H1 (cell line): ENCODE measurements around the gene PRMT3. TPM values are rescaled to one million over a fixed set of nuclear protein-coding genes. Genes with fewer than 3 reads are reported as not detected.

Experiments
- CTCF ChIA-PET: fragments of 300-600 bp; sonication (Branson Sonifier 250); formaldehyde crosslinking; loops from one replicate; lab custom pipeline; 2021; ENCODE audit not compliant: partially characterized antibody; lab: Charles Lee
- POLR2A ChIA-PET: fragments of 300-600 bp; sonication (Branson Sonifier 250); formaldehyde crosslinking; loops from one replicate; lab custom pipeline; 2021; ENCODE audit warnings: inconsistent platforms; ENCODE audit not compliant: partially characterized antibody; lab: Charles Lee
- DNase-seq, 2 experiments: peaks; one replicate each; pipeline versions ENCODE4 v3.0.0 to v3.0.0-alpha.2; 2010 to 2022; ENCODE audit warnings: low spot score in 2 of 2, low read depth in 1 of 2, mixed read lengths in 1 of 2
- FAIRE-seq: peaks from 2 replicates; lab custom pipeline; 2011; peaks lifted over from hg19 to GRCh38; lab: Jason Lieb, UNC
- H2AFZ ChIP-seq: 2 replicates; pipeline ENCODE4 v1.8.1; 2012; ENCODE audit warnings: low read length, inconsistent platforms
- H2AK5ac ChIP-seq: 2 replicates; pipeline ENCODE4 v1.6.1; 2013; ENCODE audit warnings: low read depth, low read length
- H2BK120ac ChIP-seq: replicated peaks from 2 replicates; pipeline ENCODE3; 2013; ENCODE audit warnings: low read depth, low read length, inconsistent platforms
- H2BK12ac ChIP-seq: 2 replicates; pipeline ENCODE4 v1.6.1; 2013; ENCODE audit warnings: low read depth, low read length
- H2BK15ac ChIP-seq: 2 replicates; pipeline ENCODE4 v1.6.1; 2013; ENCODE audit warnings: low read length
- H2BK20ac ChIP-seq: 2 replicates; pipeline ENCODE4 v1.6.1; 2013; ENCODE audit warnings: low read length
- H2BK5ac ChIP-seq: 2 replicates; pipeline ENCODE4 v1.6.1; 2013; ENCODE audit warnings: low read depth, low read length
- H3K14ac ChIP-seq: 2 replicates; pipeline ENCODE4 v1.6.1; 2013; ENCODE audit warnings: inconsistent platforms; ENCODE audit not compliant: insufficient read length
- H3K18ac ChIP-seq: 2 replicates; pipeline ENCODE4 v1.6.1; 2013; ENCODE audit warnings: low read length; ENCODE audit errors: extremely low read depth
- H3K23ac ChIP-seq: 2 replicates; pipeline ENCODE4 v1.6.1; 2013; ENCODE audit warnings: inconsistent platforms; ENCODE audit not compliant: insufficient read length
- H3K23me2 ChIP-seq: 2 replicates; pipeline ENCODE4 v1.6.1; 2013; ENCODE audit warnings: low read depth, low read length
- H3K27ac ChIP-seq: 2 replicates; pipeline ENCODE4 v1.6.1; 2011; ENCODE audit warnings: low read depth, low read length, inconsistent platforms
- H3K27me3 ChIP-seq, 4 experiments: replicated peaks in 1 of 4; 1 replicate in 1 of 4; 2 replicates in 3 of 4; pipeline versions ENCODE4 v1.6.1 to v1.8.1; 2011 to 2013; ENCODE audit warnings: low read length in 3 of 4, mild to moderate bottlenecking in 3 of 4, inconsistent platforms in 2 of 4, mixed read lengths in 2 of 4, moderate library complexity in 1 of 4; ENCODE audit not compliant: control insufficient read depth in 3 of 4, insufficient read depth in 3 of 4; ENCODE audit errors: extremely low read depth in 1 of 4
- H3K36me3 ChIP-seq, 4 experiments: 2 replicates each; pipeline versions ENCODE4 v1.6.1 to v1.8.1; 2011 to 2013; ENCODE audit warnings: mild to moderate bottlenecking in 4 of 4, low read length in 3 of 4, moderate library complexity in 2 of 4, control low read depth in 1 of 4, inconsistent platforms in 1 of 4; ENCODE audit not compliant: insufficient read depth in 4 of 4, control insufficient read depth in 2 of 4
- H3K4ac ChIP-seq: replicated peaks from 2 replicates; pipeline ENCODE3; 2013; ENCODE audit warnings: low read length, low read depth, mixed read lengths, inconsistent platforms; ENCODE audit not compliant: insufficient read length
- H3K4me1 ChIP-seq, 4 experiments: replicated peaks in 1 of 4; 1 replicate in 1 of 4; 2 replicates in 3 of 4; pipeline versions ENCODE4 v1.6.1 to v1.8.1; 2011 to 2013; ENCODE audit warnings: low read length in 3 of 4, inconsistent platforms in 2 of 4, mixed read lengths in 1 of 4; ENCODE audit not compliant: insufficient read depth in 4 of 4, control insufficient read depth in 3 of 4
- H3K4me2 ChIP-seq, 2 experiments: 2 replicates each; pipeline versions ENCODE4 v1.6.1 to v1.8.1; 2011 to 2013; ENCODE audit warnings: low read depth in 2 of 2, low read length in 2 of 2, control low read depth in 1 of 2, inconsistent platforms in 1 of 2, mild to moderate bottlenecking in 1 of 2; ENCODE audit not compliant: insufficient read depth in 1 of 2
- H3K4me3 ChIP-seq, 4 experiments: fragments of 200-600, 300-600 bp in 1 of 4; sonication (generic), shearing (Covaris generic), sonication (Bioruptor Twin) in 1 of 4; 2 replicates each; pipeline versions ENCODE4 v1.5.1 to v1.8.1; 2011 to 2016; ENCODE audit warnings: low read length in 4 of 4, low read depth in 3 of 4, control low read depth in 2 of 4, inconsistent platforms in 2 of 4, mild to moderate bottlenecking in 2 of 4, mixed read lengths in 1 of 4, moderate library complexity in 1 of 4; ENCODE audit not compliant: insufficient read depth in 2 of 4; ENCODE audit errors: extremely low read depth in 1 of 4
- H3K56ac ChIP-seq: replicated peaks from 2 replicates; pipeline ENCODE3; 2013; ENCODE audit warnings: low read depth, mild to moderate bottlenecking, mixed read lengths, low read length, inconsistent platforms; ENCODE audit not compliant: insufficient read length
- H3K79me1 ChIP-seq: 2 replicates; pipeline ENCODE4 v1.6.1; 2013; ENCODE audit warnings: low read depth, low read length, control low read depth
- H3K79me2 ChIP-seq, 2 experiments: 2 replicates each; pipeline versions ENCODE4 v1.6.1 to v1.8.1; 2012 to 2013; ENCODE audit warnings: low read length in 2 of 2, mild to moderate bottlenecking in 2 of 2, inconsistent platforms in 1 of 2; ENCODE audit not compliant: insufficient read depth in 2 of 2, control insufficient read depth in 1 of 2
- H3K9ac ChIP-seq, 4 experiments: replicated peaks in 1 of 4; 1 replicate in 1 of 4; 2 replicates in 3 of 4; pipeline versions ENCODE4 v1.6.1 to v1.8.1; 2011 to 2013; ENCODE audit warnings: low read depth in 3 of 4, low read length in 3 of 4, control low read depth in 2 of 4, mild to moderate bottlenecking in 2 of 4, moderate library complexity in 2 of 4, inconsistent platforms in 1 of 4; ENCODE audit errors: extremely low read depth in 1 of 4
- H3K9me3 ChIP-seq, 2 experiments: 2 replicates each; pipeline versions ENCODE4 v1.6.1 to v1.8.1; 2012 to 2013; ENCODE audit warnings: mild to moderate bottlenecking in 2 of 2, moderate library complexity in 2 of 2, control low read depth in 1 of 2, inconsistent platforms in 1 of 2, low read depth in 1 of 2, low read length in 1 of 2, mixed read lengths in 1 of 2; ENCODE audit not compliant: insufficient read depth in 2 of 2
- H4K20me1 ChIP-seq, 2 experiments: replicated peaks in 1 of 2; 2 replicates each; pipeline versions ENCODE3 to v1.8.1; 2011 to 2013; ENCODE audit warnings: inconsistent platforms in 2 of 2, low read length in 2 of 2, mild to moderate bottlenecking in 1 of 2; ENCODE audit not compliant: insufficient read depth in 2 of 2, control insufficient read depth in 1 of 2
- H4K5ac ChIP-seq: 2 replicates; pipeline ENCODE4 v1.6.1; 2013; ENCODE audit warnings: low read length, low read depth, mixed read lengths, inconsistent platforms; ENCODE audit not compliant: insufficient read length
- H4K8ac ChIP-seq: 2 replicates; pipeline ENCODE4 v1.8.0; 2013; ENCODE audit warnings: mild to moderate bottlenecking, moderate library complexity, low read length, inconsistent platforms; ENCODE audit not compliant: insufficient read depth; ENCODE audit errors: extremely low read depth
- H4K91ac ChIP-seq: replicated peaks from 2 replicates; pipeline ENCODE3; 2013; ENCODE audit warnings: low read length, mixed read lengths, inconsistent platforms; ENCODE audit not compliant: insufficient read length
- ASH2L ChIP-seq: fragments of 200-600, 300-600 bp; sonication (generic); IDR thresholded peaks from one replicate; pipeline ENCODE4 v1.7.1; 2017; ENCODE audit warnings: low read length
- ATF2 ChIP-seq: IDR thresholded peaks from 2 replicates; pipeline ENCODE4 v1.6.1; 2012; ENCODE audit warnings: low read length, inconsistent platforms
- BACH1 ChIP-seq: IDR thresholded peaks from 2 replicates; pipeline ENCODE4 v1.6.1; 2012; ENCODE audit warnings: low read length, improper control_type of control experiment
- CEBPB ChIP-seq: IDR thresholded peaks from 2 replicates; pipeline ENCODE4 v1.6.1; 2012; ENCODE audit warnings: low read depth, low read length
- CREB1 ChIP-seq: IDR thresholded peaks from 2 replicates; pipeline ENCODE4 v1.6.1; 2012; ENCODE audit warnings: inconsistent platforms
- EGR1 ChIP-seq: IDR thresholded peaks from 2 replicates; pipeline ENCODE4 v1.6.1; 2011; ENCODE audit warnings: low read depth, low read length, borderline replicate concordance
- JUND ChIP-seq: IDR thresholded peaks from 2 replicates; pipeline ENCODE4 v1.6.1; 2011; ENCODE audit warnings: mild to moderate bottlenecking, improper control_type of control experiment, low read length
- NANOG ChIP-seq: IDR thresholded peaks from 2 replicates; pipeline ENCODE4 v1.6.1; 2011; ENCODE audit warnings: low read length, low read depth, mild to moderate bottlenecking, inconsistent platforms; ENCODE audit not compliant: insufficient read depth, poor library complexity, severe bottlenecking
- POLR2AphosphoS5 ChIP-seq: IDR thresholded peaks from 2 replicates; pipeline ENCODE4 v1.6.1; 2011; ENCODE audit warnings: low read depth, low read length
- SP1 ChIP-seq: IDR thresholded peaks from 2 replicates; pipeline ENCODE4 v1.6.1; 2011; ENCODE audit warnings: low read depth, low read length
- SUZ12 ChIP-seq: fragments of 200-600 bp; sonication (generic); IDR thresholded peaks from 2 replicates; pipeline ENCODE4 v1.6.1; 2012; ENCODE audit warnings: mild to moderate bottlenecking, inconsistent platforms, low read length, moderate library complexity, mixed read lengths
- TAF1 ChIP-seq: IDR thresholded peaks from 2 replicates; pipeline ENCODE4 v1.6.1; 2011; ENCODE audit warnings: mild to moderate bottlenecking, low read depth, low read length
- TCF12 ChIP-seq: IDR thresholded peaks from 2 replicates; pipeline ENCODE4 v1.6.1; 2011; ENCODE audit warnings: low read depth, mild to moderate bottlenecking, low read length
- WGBS, 2 experiments: shearing (Covaris generic) in 1 of 2; methylation state at CpG; one replicate each; pipeline versions ENCODE4 v1.1.6 to v1.1.7; 2013 to 2015; ENCODE audit warnings: low lambda C conversion rate in 2 of 2, mixed read lengths in 2 of 2, inconsistent platforms in 1 of 2, low coverage in 1 of 2, missing lambda C conversion rate in 1 of 2; ENCODE audit not compliant: insufficient replicate concordance in 2 of 2, insufficient coverage in 1 of 2, insufficient read length in 1 of 2; ENCODE audit errors: extremely low coverage in 1 of 2, missing lambda C conversion rate in 1 of 2; 5-methylcytosine and 5-hydroxymethylcytosine counted together
- polyA plus RNA-seq, 7 experiments: library from polyadenylated mRNA; depleted of rRNA in 3 of 7; stranded (reverse) in 5 of 7; unstranded in 2 of 7; fragments of >200 nt in 5 of 7; fragments of 200-250 nt in 2 of 7; gene quantifications; 1 replicate in 5 of 7; 2 replicates in 1 of 7; 4 replicates in 1 of 7; pipeline versions ENCODE4 v1.2.1 to v1.2.3, GENCODE V29; 2011 to 2013; ENCODE audit warnings: missing spikeins in 2 of 7, mixed read lengths in 2 of 7
- total RNA-seq: library from RNA; stranded (reverse); fragmentation: NEBNext Ultra II Directional; extraction: Animal tissue kit (Norgen Biotek cat#: 25700); gene quantifications from 2 replicates; pipeline ENCODE4 v1.2.1, GENCODE V29; 2021

Gene PRMT3
- total and polyA plus RNA-seq, 2 of the 8 experiments (the other 6 are each of a cell fraction or from before 2014, with no cell fraction given), result 11.2 to 26.5 TPM

GRCh38 chr11:20450829-20451228, 63.3 kb downstream of the PRMT3 start:
- H3K14ac ChIP-seq, result no peak overlapping the region
- H3K4ac ChIP-seq, result no peak overlapping the region
- no peak overlapping the region for H4K5ac ChIP-seq
- H2AFZ ChIP-seq, result no peak overlapping the region
- no peak overlapping the region for H3K9ac ChIP-seq
- no peak overlapping the region for H3K18ac ChIP-seq
- H2BK12ac ChIP-seq, result no peak overlapping the region
- DNase-seq, result no peak
- no peak overlapping the region for H3K23ac ChIP-seq
- H3K23me2 ChIP-seq, result no peaks in the 10 kb centered on the region
- no peak overlapping the region for H2BK5ac ChIP-seq
- H3K9me3 ChIP-seq, result no peaks in the 10 kb centered on the region
- H3K79me2 ChIP-seq, result no peaks in the 10 kb centered on the region
- no peak for FAIRE-seq
- no peak overlapping the region for H3K56ac ChIP-seq
- H3K4me1 ChIP-seq, result no peaks in the 10 kb centered on the region
- H2BK20ac ChIP-seq, result no peak overlapping the region
- no peaks in the 10 kb centered on the region for H3K79me1 ChIP-seq
- H4K8ac ChIP-seq, result no peak overlapping the region
- no peak overlapping the region for H3K27ac ChIP-seq
- no peak overlapping the region for H3K4me3 ChIP-seq
- no peak overlapping the region for H3K4me2 ChIP-seq
- H3K27me3 ChIP-seq, result no peaks in the 10 kb centered on the region
- ChIA-PET CTCF (interaction anchor here (1.1 kb wide), 1 partner anchor 53 kb away, joined by 4 read pairs; no protein-coding TSS in a partner anchor), POLR2A (interaction anchor here (0.6 kb wide), 1 partner anchor 72 kb away, joined by 3 read pairs; no protein-coding TSS in a partner anchor)
- H2AK5ac ChIP-seq, result no peak overlapping the region
- 91% methylated on average over 2 of the region's 2 CpGs; no CpG with 5 or more reads in 1 of the 2 experiments for WGBS, 2 experiments
- no peaks in the 10 kb centered on the region for H3K36me3 ChIP-seq
- no peaks in the 10 kb centered on the region for H4K20me1 ChIP-seq
- H4K91ac ChIP-seq, result no peak overlapping the region
- no peak overlapping the region for H2BK15ac ChIP-seq
- no peak overlapping the region for H2BK120ac ChIP-seq
- TF ChIP-seq ATF2, result no peak
- no peak for TF ChIP-seq POLR2AphosphoS5
- TF ChIP-seq ASH2L, result no peak
- TF ChIP-seq EGR1, result no peak
- no peak for TF ChIP-seq SP1
- no peak for TF ChIP-seq BACH1
- TF ChIP-seq JUND, result no peak
- TF ChIP-seq CEBPB, result no peak
- no peak for TF ChIP-seq TCF12
- TF ChIP-seq CREB1, result no peak
- no peak for TF ChIP-seq NANOG
- no peak for TF ChIP-seq TAF1
- TF ChIP-seq SUZ12, result no peak
